LNCAP (cell line): ENCODE measurements around the gene HESX1.

Experiments
- TF ChIP-seq, protein P1 (sequence below): fragments of 450-650 bp; IDR thresholded peaks from 2 replicates; pipeline ENCODE4 v1.5.1; 2017; ENCODE audit warnings: mild to moderate bottlenecking

The HESX1 gene

DNA sequence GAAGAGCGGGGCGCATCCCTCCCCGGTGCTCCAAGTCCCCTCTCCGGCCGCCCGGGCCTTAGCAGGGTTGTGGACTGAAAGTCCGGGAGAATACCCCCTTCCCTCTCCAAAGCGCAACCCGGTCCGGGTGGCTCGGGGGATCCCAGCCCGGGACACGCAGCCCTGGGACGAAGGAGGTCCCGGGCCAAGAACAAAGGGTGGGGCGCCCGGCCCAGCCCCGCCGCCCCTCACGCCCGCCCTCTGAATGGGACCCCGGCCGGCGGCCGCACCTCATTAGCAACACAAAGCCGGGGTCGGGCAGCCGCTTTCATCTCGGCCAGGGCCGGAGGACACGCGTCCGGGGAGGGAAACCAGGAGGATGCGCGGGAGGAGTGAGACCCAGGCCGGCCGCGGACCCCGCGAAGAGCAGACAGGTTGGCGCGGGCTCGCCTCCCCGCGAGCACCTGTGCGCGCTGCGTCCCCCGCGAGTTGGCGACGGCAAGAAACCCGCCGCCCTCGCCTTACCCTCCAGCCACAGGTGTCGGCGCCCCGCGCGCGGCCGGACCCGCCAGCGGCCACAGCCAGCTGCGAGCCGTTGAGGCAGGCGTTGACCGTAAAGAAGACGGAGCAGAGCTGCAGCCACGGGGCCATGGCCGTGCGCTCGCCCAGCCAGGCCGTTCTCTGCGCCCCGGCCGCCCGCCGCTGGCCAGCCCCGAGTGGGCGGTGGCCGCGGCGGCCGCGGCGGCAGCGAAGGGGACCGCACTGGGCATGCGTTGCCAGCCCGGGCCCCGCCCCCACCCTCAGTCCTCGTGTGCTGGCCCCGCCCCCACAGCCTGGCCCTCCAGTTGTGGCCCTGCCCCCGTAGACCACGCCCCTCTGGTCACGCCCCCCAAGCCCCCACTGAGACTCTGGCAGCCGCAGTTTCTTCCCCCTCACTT is 34.9 kb downstream of the HESX1 start, which contains the start of gene IL17RD:
TSS of gene IL17RD (minus strand) at position 697 of the 917 bp plus-strand sequence. CDS start at position 630, 67 bp downstream.
- TF ChIP-seq, protein P1, sequence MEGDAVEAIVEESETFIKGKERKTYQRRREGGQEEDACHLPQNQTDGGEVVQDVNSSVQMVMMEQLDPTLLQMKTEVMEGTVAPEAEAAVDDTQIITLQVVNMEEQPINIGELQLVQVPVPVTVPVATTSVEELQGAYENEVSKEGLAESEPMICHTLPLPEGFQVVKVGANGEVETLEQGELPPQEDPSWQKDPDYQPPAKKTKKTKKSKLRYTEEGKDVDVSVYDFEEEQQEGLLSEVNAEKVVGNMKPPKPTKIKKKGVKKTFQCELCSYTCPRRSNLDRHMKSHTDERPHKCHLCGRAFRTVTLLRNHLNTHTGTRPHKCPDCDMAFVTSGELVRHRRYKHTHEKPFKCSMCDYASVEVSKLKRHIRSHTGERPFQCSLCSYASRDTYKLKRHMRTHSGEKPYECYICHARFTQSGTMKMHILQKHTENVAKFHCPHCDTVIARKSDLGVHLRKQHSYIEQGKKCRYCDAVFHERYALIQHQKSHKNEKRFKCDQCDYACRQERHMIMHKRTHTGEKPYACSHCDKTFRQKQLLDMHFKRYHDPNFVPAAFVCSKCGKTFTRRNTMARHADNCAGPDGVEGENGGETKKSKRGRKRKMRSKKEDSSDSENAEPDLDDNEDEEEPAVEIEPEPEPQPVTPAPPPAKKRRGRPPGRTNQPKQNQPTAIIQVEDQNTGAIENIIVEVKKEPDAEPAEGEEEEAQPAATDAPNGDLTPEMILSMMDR: no peak

DNA sequence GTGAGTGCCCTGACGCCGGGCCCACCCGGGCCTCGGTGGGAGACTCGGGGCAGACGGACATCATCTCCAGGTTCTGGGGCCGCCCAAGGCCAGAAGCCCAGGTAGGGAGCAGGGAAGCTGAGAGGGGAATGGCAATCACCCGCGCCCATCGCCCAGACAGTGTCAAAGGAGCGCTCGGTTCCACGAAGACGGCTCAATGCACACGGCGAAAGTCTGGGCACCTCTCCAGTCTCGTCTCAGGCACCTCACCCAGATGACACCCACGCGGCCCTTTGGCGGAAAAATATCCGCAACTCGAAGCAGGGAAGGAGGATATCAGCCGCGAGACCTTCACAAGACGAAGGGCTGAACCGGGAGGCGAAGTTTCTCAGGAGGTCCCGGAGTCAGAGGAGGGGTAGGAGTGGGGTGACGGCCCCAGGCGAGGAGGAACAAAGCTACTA is 35.5 kb downstream of the HESX1 start:
- TF ChIP-seq, protein P1: no peak

DNA sequence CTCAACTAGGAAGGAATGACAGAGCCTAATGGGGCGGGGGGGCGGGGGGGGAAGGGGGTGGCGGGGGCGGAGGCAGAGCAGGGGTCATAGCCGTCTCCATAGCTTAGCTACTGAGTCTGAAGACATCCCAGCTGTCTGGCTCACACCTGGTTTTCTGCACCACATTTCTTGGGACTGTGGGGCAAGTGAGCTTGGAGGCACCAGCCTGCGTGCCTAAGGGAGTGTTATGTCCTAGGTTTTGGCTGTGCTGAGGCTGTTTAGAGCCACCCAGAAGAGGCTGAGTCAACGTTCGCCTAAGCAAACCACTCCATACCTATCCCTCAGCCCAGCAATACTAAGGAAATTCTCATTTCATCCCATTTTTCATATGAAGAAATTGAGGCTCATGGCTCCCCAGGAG is 36.0 kb downstream of the HESX1 start:
- TF ChIP-seq, protein P1: no peak

DNA sequence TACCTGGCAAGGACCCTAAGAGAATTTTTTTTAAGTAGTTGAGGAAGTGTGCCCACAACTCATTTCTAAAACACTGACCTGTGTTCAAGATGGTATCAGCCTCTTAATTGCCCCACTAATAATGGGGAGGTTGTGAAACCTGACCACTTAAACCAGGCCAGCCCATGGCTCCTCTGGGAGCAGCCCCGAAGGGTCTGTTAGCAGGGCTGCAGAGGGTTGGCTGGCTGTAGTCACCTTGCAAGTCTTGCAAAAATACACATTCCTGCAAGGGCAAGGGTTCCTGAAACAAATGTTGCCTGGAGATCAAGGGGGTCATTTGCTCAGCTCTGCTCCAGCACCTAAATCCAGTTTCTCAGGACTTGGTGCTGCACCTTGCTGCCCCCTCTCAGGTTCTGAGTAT is 37.9 kb downstream of the HESX1 start:
- TF ChIP-seq, protein P1: no peak

DNA sequence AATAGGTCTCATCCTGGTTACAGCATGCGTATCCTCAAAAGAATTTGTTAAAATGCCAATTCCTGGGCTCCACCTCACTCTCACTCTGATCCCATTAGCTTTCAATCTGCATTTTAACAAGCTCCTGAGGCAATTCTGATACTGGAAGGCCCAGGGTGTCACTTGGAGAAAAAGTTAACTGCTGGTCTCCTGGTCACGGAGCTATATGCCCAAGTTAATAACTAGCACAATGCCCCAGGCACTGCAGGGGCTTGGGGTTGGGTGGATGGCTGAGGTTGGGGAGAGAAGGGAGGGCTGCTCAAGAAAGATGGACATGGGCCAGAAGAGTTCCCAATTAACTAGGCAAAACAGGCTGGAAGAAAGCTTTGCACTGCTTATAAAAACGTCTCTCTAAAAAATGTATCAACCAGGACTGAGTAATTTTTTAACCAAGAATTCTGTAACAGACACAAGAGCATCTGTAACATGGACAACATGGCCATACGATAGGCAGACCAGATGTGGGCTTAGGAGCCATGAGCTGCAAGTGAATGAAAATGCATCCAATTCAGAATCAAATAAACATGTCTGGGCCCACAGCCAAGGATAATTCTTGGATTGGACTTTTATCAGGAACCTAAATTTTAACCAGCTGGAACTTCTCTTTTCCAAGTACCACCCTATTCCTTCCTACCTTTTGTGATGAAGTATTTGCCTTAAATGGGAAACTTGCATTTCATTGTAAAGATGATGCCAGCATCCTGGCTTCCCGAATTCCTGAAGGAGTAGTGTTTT is 38.8 kb downstream of the HESX1 start:
- TF ChIP-seq, protein P1: no peak

DNA sequence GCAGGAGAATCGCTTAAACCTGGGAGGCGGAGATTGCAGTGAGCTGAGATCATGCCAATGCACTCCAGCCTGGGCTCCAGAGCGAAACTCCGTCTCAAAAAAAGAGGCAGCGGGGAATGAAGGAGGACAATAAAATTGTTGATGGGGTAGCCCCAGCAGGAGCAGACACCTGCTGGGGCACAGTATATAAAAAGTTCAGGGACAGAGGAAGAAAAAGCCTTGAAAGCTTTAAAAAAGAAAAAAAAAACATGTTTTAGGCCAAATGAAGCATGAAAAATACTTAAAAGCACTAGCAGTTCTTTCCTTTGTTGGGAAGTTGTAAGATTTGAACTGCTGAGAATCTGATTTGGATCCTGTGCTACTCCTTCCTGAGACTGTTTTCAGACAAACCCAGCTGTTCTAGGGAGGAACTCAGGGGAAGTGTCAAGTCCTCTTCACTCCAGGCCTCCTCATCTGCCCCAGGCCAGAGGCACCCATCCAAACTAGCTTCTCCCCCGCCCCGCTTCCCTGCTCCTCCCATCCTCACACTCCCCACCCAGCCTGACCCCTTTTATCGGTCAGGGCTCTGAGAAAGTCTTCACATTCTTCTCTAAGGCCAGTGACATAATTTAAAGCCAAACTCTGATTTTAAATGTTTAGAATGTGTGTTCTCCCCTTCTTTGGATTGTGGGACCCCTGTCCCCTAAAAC is 39.6 kb downstream of the HESX1 start:
- TF ChIP-seq, protein P1: no peak
